ENCODE data around the gene ATP2C2. TPM values are rescaled to one million over a fixed set of nuclear protein-coding genes. Genes with fewer than 3 reads are reported as not detected.

ATP2C2 gene
- total RNA-seq, 2 donors from 2014 or later: 2.0 to 2.6 TPM

- H3K36me3 Mint-ChIP-seq (ENCODE audit: low read depth): no peaks in the 10 kb centered on the region
- Histone ChIP-seq H3K36me3 (ENCODE audit: control insufficient read depth, insufficient read depth, low read length) (no peaks in the 10 kb centered on the region), H3K4me3 (ENCODE audit: low read length) (no peak overlapping the region), H3K27me3 (ENCODE audit: control insufficient read depth, insufficient read depth, low read length, poor library complexity, severe bottlenecking) (no peaks in the 10 kb centered on the region), H3K27ac (ENCODE audit: low read depth, low read length) (no peak overlapping the region), H3K4me1 (ENCODE audit: control insufficient read depth, insufficient read depth, low read length) (no peaks in the 10 kb centered on the region), H3K9ac (ENCODE audit: extremely low read depth, low read length, poor library complexity, severe bottlenecking) (no peak overlapping the region), H3K9me3 (ENCODE audit: control insufficient read depth, low read length) (no peaks in the 10 kb centered on the region)
- H3K27ac Mint-ChIP-seq: no peak overlapping the region
- H3K9me3 Mint-ChIP-seq: no peaks in the 10 kb centered on the region
- peaks cover 3% of the 10 kb centered on the region for H3K27me3 Mint-ChIP-seq (ENCODE audit: insufficient read depth)
- H3K4me1 Mint-ChIP-seq: no peaks in the 10 kb centered on the region
- DNase-seq: no peak
- no peak for TF ChIP-seq CTCF (conservative IDR thresholded peaks at IDR 0.05)
- no peak overlapping the region for H3K4me3 Mint-ChIP-seq
- WGBS, 2 experiments (ENCODE audit: insufficient coverage in 1 of 2, insufficient read length in 1 of 2): 77 to 89% methylated on average over 7 to 11 of the region's 11 CpGs
Measured at GRCh38 chr16:84349862-84350684, 18.3 kb upstream of the ATP2C2 start.

- WGBS, 2 experiments (ENCODE audit: insufficient coverage in 1 of 2, insufficient read length in 1 of 2): 88 to 95% methylated on average over 13 to 16 of the region's 16 CpGs
- Mint-ChIP-seq H3K9me3 (no peaks in the 10 kb centered on the region), H3K4me1 (no peaks in the 10 kb centered on the region), H3K36me3 (ENCODE audit: low read depth) (no peaks in the 10 kb centered on the region), H3K27ac (no peak overlapping the region), H3K27me3 (ENCODE audit: insufficient read depth) (peaks cover 3% of the 10 kb centered on the region), H3K4me3 (no peak overlapping the region)
- Histone ChIP-seq H3K9me3 (ENCODE audit: control insufficient read depth, low read length) (no peaks in the 10 kb centered on the region), H3K36me3 (ENCODE audit: control insufficient read depth, insufficient read depth, low read length) (no peaks in the 10 kb centered on the region), H3K4me1 (ENCODE audit: control insufficient read depth, insufficient read depth, low read length) (no peaks in the 10 kb centered on the region), H3K27ac (ENCODE audit: low read depth, low read length) (no peak overlapping the region), H3K9ac (ENCODE audit: extremely low read depth, low read length, poor library complexity, severe bottlenecking) (no peak overlapping the region), H3K4me3 (ENCODE audit: low read length) (no peak overlapping the region), H3K27me3 (ENCODE audit: control insufficient read depth, insufficient read depth, low read length, poor library complexity, severe bottlenecking) (no peaks in the 10 kb centered on the region)
- DNase-seq: no peak
- TF ChIP-seq CTCF (conservative IDR thresholded peaks at IDR 0.05): no peak
Measured at GRCh38 chr16:84350685-84351400, 17.5 kb upstream of the ATP2C2 start.

GRCh38 chr16:84351630-84352029 is 16.7 kb upstream of the ATP2C2 start:
- Mint-ChIP-seq H3K27ac (no peak overlapping the region), H3K27me3 (ENCODE audit: insufficient read depth) (peaks cover 3% of the 10 kb centered on the region), H3K4me3 (no peak overlapping the region), H3K4me1 (peaks cover 3% of the 10 kb centered on the region), H3K9me3 (no peaks in the 10 kb centered on the region), H3K36me3 (ENCODE audit: low read depth) (no peaks in the 10 kb centered on the region)
- H3K4me3 ChIP-seq (ENCODE audit: low read length): no peak overlapping the region
- no peak for TF ChIP-seq CTCF (conservative IDR thresholded peaks at IDR 0.05)
- no peak overlapping the region for H3K9ac ChIP-seq (ENCODE audit: extremely low read depth, low read length, poor library complexity, severe bottlenecking)
- DNase-seq: no peak
- H3K27ac ChIP-seq (ENCODE audit: low read depth, low read length): no peak overlapping the region
- H3K4me1 ChIP-seq (ENCODE audit: control insufficient read depth, insufficient read depth, low read length): peaks cover under 1% of the 10 kb centered on the region
- no peaks in the 10 kb centered on the region for H3K27me3 ChIP-seq (ENCODE audit: control insufficient read depth, insufficient read depth, low read length, poor library complexity, severe bottlenecking)
- 92 to 96% methylated on average over 6 to 8 of the region's 8 CpGs for WGBS, 2 experiments (ENCODE audit: insufficient coverage in 1 of 2, insufficient read length in 1 of 2)
- no peaks in the 10 kb centered on the region for H3K36me3 ChIP-seq (ENCODE audit: control insufficient read depth, insufficient read depth, low read length)
- H3K9me3 ChIP-seq (ENCODE audit: control insufficient read depth, low read length): no peaks in the 10 kb centered on the region
